NCI-H187 treated with DMSO at 0.1 percent for 48 hours (cell line): ENCODE data around the gene MALL.
"Not testable (repeated sequence)": the region's sequence is repeated elsewhere in the genome, so short reads cannot be mapped to it uniquely, and the experiment has no call there.

ENCODE experiments used
- DNase-seq: peaks from one replicate; lab custom pipeline; 2025; lab: John Stamatoyannopoulos, UW

Gene MALL

DNA sequence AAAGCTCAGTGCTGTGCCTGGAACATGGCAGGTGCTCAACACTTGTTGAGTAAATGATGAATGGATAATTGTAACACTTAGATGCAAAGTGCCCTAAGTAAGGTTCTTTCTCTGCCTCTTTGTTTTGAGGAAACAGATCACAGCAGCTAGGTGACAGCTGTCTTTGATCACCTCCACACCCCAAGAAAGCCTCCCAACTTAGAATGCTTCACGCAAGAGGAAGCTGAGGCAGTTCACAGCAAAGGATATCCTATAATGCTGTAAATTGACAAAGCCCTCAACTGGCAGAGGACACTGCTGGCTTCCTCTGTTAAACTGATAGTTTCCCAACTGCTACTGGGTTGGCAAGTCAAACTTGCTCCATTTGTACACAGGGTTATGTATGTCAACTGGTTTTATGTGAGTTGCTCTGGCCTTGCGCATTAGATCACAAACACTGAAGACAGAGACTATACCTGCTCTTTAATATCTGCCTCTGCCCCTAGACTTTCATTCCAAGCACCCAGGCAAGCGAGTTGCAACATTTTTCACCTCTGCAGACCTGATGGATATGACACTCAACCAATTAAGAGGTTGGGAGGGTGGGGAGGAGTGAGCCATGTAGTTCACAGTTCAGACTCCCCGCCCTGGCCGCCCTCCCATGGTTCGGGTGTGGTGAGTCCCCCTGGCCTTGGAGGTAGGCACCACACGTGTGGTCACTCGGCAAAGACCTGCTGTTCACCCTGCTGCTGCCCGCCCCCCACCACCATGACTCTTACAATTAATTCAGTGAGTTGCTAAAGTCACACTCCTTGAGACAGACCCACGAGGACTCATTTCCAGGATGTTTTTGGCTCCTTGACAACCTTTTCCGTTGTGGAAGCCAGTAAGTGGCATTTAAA lies 4.8 kb upstream of the MALL start:
- DNase-seq = no peak

DNA sequence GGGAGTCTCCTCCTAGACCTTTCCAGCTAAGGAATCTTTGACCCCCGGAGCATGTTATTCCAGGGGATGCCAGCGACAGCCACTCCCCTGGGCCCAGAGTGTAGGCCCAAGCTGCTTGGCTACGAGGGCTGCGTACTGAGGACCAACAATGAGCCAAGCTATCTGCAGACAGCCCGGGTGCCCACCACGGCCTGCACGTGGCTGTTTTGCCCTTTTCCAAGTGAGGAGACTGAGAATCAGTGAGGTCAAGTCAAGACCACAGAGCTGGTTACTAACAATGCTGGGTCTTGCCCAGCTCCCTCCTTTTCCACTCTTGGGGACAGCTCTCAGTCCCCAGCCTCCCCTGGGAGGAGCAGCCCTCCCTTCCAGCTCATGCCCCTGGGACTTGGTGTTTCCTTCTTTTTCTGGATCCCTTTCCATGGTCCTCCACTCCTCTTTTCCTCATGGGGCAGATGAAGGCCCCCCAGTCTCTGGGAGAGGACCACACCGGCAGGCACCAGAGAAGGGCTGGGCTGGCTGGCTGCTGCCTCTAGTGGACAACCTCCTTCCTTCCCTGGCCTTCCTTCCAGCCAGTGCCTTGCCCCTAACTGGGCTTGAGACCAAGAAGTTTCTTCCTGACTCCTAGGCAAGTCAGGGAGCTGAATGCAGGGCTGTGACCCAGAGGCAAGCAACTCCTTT lies 550 bp upstream of the MALL start:
- no peak for DNase-seq

DNA sequence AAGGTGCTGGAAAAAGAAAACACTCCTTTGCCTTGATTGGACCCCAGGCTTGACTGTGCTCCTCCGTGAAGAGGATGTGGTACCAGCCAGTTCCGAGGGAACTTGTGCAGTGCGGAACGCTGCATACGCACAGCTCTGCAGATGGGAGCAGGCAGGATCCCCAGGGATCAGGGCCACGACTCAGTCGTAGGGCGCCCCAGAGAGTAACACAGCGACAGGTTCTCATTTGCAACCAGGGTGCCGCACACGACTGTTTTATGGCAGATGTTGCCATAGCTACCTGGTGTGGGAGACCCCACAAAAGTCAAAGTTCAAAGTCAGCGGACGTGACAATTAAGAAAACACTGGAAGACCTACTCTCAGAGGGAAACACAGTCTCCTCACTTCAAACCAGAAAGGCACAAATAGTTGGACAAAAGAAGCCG lies 779 bp downstream of the MALL start:
- no peak for DNase-seq

DNA sequence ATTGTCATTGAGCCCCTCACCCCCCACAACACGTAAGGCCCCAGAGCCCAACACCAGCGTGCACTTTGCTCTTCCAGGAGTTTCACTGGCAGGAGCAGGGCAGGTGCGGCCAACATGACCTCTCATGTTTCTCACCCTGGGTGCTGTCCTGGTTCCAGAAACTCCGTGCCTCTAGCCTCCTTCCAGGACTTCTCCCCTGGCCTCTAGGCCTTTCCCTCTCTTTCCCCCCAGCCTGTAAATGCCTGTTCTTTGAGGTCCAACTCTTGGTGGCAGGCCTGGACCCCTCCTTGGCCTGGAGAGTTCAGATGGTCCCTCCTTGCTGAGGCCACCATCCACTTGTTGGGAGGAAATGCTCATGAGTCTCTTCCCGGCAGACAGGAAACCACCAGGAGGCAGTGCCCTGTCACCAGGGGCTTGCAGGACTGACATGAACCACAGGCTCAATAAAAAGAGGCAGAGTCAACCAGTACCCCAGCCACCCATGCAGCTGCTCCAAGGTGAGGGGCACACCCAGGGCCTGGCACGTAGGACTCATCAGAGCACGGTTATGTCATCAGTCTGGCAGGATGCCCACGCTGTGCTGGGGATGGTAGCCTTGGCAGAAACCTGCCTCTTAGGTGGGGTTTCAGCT lies 1.5 kb downstream of the MALL start:
- no peak for DNase-seq

DNA sequence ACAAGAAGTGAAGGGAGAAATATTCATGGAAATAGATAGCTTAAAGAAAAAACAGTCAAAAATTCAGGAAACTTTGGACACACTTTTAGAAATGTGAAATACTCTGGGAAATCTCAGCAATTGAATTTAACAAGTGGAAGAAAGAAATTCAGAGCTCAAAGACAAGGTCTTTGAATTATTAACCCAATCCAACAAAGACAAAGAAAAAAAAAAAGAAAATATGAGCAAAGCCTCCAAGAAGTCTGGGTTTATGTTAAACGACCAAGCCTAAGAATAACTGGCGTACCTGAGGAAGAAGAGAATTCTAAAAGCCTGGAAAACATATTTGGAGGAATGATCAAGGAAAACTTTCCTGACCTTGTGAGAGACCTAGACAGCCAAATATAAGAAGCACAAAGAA lies 7.3 kb downstream of the MALL start:
- DNase-seq = not testable (repeated sequence)

DNA sequence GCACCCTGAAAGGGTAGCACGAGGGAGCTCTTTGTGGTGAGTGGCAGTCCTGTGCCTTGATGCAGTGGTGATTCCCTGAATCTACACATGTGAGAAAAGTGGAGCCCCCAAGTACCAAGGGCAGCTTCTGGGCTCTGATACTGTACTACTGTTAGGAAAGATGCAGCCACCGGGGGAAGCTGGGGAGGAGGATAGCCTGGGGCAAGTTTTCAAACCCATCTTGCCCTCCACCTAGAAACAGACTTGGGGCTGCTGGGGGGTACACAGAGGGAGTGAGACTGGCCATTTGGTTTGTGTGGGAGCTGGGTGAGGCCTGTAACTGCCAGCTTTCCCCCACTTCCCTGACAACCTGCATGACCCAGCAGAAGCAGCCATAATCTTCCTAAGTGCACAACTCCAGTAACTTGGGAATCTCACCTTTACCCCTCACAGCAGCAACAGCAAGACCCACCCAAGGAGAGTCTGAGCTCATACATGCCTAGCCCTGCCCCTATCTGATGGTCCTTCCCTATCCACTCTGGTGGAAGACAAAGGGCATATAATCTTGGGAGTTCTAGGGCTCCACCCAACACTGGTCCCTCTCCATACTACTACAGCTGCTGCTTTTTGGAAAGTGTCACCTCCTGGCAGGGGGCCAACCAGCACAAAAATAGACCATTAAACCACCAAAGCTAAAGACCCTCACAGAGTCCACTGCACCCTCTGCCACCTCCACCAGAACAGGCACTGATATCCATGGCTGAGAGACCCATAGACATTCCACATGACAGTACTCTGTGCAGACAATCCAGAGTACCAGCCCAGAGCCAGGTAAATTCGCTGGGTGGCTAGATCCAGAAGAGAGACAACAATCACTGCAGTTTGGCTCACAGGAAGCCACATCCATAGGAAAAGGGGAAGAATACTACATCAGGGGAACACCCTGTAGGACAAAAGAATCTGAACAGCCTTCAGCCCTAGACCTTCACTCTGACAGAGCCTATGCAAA lies 8.2 kb downstream of the MALL start:
- no peak for DNase-seq

DNA sequence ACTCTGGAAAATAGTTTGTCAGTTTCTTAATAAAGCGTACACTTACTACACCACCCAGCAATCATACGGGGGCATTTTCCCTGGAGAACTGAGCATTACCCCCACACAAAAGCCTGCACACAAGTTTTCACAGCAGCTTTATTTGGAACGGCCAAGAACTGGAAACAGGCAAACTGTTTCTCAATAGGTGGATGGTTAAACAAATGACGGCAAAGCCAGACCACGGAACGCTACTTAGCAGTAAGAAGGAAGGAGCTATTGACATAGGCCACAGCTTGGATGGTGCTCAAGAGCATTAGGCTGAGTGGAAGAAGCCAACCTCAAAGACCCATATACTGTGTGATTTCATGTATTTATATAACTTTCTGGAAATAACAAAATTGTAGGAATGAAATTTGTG lies 9.0 kb downstream of the MALL start:
- no peak for DNase-seq

DNA sequence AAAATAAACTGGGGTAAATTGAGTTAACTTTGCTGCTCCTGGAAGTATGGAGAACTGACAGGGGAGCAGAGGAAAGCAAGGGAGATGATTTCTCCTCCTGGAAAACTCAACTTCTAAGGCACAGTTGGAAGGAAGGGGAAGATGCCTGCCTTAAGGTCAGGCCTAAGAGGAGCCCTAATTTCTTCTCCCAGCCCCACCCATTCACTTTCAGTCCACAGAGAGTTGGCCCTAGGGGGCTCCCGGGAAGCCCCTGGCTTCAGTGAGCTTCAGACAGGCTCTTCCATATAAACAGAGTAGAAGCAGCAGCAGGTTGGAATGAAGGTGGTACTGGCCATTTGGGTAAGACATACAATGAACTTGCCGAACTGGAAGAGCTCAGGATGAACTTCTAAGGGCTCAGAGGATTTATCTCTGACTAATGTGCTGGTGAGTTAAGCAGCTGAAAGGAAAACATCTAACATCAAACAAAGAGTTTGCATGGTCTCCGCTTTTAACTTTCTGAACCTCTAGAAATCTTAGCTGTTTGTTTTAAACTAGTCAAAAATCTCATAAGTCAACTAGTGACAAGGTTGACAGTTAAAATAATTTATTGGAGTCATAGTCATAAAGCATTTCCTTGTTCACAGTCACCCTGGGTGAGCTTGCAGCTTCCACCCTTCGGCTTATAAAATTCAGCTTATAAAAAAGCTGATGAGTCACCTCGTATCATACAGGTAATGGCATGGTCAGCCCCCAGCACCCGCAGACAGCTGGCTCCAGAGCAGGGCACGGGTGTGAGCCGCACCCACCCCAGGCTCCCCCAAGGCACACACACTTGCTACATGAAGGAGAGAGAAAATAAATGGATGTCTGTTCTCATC lies 9.8 kb downstream of the MALL start:
- no peak for DNase-seq

DNA sequence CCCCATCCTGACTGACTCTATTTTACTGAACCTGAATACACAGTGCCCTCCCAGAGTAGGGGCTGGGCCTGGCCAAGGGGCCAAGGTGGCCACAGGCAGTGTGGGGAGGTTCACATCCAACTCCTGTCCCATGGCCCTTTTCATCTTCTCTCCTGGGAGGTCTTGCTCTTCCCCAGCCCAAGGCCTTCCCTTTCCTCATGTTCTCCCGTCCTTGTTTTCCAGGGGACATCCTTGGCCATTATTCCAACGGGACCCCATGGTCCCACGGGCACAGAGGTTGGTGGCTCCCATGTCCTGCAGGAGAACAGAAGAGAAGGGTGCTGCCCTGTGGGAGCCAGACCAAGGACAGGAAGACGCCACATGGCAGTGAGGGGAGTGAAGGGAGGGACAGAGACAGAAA lies 10.4 kb downstream of the MALL start:
- no peak for DNase-seq

DNA sequence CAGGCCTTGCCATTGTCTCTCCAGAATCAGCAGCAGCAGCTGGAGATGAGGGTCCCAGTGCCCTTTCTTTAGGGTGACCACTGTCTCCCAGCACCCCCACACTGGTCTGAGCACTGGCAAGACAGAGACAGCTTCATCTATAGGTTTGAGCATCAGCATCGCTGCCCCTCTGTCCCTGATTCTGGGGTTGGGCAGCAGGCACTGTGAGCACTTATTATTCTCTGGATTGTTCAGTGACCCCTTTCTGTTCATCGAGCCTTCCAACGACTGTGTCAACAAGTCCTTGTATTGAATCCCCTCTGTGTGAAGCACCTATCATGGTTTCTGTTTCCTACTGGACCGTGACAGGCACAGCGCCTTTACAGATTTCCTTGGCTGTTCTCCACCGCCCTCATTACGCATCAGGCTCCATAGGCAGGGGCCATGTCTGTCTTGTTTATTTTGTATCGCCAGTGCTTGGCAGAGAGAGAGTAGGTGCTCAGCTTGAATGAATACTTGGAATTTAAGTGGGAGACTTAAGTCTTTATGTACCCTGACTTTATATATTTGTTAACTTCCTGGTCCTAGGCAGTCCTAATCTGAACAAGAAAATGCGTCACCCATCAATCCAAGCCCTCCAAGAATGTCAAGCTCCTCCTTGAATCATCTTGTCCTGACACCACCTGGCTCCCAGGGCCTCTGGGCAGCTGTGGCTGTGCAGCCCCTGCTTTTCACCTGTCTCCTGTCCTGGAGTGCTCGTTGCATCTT lies 11.4 kb downstream of the MALL start:
- peak; percentile 88 for DNase-seq

DNA sequence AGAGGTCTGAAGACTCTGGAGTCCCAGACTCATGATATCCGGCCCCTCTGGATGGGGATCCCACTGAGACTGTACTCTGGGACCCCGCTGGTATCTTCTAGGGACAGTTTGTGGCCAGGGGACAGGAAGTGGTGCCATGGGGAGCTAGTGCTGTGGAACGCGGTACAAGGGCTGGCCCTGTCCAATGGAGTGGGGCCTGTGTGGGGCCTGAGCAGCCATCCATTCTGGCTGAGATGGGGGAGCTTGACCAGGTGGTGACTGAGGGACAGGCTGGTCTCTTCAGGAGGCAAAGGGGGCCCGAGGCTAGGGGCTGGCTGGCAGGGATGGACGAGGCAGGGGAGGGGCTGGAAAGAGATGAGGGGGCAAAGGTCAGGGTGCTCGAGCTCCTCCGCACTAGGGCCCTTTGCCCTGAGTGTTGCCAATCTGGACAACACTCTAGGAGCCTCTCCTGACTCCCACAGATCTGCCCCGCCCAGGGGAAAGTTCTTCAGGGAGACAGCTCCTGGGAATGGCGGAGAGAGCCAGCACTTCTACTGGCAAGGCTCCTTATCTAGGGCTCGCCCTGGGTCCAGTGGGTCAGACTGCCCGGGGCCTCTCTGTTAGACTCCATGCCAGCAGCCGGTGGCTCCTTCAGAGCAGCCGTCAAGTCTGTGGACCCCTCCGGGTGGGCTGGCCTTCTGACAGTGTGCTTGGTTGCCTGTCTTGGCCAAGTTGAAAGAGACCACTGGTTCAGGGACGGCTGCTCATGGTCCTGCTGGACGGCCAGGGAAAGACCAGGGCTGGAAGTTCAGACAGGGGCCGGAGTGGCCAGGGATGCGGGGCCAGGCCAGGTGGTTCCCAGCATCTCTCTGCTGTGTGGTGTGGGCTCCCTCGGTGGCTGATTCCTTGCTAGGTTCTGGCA lies 12.3 kb downstream of the MALL start:
- DNase-seq = no peak

DNA sequence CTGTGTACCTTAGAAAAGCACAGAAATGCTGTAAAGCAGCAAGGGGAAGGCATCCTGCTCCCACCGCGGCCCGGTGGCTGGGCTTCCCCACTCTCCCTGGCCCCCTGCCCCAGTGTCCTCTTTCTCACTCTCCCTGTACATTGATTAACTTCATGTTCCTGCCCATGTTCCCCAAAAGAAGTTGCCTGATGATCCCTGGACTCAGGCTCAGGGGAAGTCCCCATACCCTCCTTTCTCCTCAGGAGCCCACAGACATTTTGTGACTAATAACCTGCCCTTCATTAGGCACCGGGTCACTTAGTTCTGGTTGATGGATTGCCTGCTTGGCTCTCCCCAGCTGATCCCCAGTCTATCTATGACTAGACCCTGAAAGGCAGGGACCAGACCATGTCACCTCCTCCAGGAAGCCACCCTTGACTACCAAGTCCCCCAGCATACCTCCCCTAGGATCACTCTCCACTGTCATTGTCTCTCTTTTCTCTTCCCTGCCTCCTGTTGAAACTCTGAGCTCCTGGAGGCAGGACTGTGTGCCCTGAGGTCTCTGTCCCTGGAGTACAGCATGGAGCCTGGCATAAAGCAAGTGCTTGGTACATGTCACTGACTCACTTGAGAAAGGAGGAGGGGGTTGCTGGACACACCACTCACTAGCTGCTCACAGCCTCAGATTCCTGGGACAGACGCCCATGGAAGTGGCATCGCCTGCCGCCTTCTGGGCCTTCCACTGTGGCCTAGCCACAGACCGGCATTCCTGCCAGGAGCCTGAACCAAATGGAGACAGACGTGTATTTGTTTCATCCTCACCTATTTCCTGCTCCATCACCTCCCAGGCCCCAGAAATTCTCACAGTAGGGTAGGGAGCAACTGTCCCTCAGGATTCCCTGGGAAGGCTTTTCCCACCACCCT lies 13.5 kb downstream of the MALL start:
- DNase-seq = no peak

DNA sequence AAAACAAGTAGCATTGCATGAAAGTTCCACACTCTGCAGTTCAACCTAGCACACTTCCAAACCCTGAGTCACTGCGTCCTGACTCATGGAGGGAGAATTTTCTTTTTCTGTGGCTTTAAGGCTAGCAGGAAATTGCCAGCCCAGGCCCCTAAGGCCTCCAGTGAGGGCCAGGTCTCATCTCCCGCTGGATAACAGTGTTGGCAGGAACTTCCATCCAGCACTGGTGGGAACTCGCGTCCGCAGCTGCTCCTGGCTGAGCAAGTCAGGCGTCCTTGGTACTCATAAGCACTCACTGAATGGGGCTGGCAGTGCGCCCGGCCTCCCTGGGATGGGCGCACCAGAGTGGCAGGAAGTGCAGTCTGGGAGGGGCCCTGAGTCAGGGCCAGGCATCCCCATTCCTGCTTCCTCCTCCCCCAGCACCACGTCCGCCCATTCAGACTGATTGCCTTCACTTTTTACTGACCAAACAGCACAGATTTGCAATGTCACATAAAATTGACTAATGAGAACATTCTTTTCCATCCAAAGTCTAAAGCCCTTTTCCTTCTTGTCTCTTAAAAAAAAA lies 14.3 kb downstream of the MALL start:
- no peak for DNase-seq

DNA sequence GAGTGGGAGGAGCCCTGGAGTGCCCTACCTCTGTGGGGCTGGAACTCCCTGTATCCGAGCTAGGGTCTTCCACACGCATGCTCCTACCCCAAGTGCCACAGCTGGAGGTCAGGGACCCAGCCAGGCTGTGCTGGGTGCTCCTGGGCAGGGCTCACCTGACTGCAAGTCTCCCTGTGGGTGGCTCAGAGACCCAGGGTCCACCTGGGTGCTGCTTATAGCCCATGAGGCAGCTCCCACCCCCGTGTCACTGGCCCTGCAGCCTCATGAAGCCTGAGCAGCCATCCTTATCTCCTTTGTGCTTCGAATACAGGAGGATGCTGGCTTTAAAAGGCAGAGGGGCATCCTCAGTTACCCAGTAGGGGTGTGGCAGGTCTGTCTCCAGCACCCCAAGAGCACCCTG lies 14.7 kb downstream of the MALL start:
- not testable (repeated sequence) for DNase-seq

DNA sequence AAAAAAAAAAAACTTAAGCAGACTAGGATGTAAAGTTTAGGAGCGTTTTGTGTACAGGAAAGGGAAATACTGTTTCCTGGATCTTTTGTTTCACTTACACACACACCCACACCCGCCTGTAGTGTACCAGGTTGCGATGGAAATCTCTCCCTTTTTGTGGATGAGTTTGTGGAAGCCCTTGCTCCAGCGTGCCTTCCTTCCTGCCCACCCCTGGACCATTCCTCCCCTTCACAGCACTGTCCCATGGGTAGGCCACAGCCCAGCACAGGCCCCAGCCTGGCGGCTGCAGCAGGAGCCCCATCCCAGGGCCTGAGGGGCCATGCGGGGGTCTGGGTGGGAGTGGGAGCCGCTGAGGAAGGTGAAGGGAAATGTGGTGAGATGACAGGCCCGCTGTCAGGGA lies 15.1 kb downstream of the MALL start:
- no peak for DNase-seq

DNA sequence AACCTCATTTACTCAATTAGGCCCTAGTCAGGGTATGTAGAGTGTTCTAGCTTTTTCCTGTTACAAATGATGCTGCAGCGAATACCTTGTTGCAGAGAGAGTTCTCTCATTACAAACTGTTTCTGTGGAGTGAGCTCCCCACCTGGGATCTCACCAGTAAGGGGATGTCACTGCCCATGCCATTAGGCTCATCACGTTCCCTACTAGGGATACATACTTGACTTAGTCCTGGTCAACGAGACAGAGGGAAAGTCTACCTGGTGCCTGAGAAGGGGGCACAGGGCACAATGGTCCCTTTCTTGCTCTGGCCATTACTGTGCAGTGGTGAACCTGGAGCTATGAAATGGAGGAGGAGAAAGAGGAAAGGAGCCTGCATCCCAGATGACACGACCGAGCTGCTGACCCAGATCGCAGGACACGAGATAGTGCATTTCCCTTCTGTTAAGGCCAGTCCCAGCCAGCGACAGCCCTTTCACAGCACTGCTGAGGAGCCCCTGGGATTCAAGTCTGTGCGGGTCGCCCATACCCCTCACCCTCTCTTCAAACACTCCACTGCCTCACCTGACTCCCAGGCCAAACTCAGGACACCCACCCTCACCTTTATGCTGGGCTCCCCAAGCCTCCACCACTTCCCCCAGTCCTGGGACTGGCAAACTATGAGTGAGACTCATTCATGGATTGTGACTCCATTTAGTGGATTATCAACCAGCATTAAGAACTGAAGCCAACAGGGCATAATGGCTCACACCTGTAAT lies 16.0 kb downstream of the MALL start:
- no peak for DNase-seq

DNA sequence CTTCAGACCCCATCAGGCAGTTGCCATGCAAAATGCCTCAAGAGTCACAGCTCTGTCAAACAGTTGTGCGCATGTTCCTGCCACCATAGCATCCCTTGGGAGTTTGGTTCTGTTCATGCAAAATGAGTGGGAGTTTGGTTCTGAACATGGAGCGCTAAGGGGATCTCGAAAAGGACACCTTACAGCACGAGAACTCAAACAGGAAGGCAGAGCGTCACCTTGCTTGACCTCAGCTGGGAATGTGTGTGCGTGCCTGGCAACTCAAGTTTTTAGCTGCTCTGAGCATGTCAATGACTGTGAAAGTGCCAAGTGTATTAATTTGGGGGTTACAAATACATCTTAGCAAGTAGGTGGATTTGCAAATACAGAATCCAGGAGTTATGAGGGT lies 16.6 kb downstream of the MALL start:
- DNase-seq = no peak
